ENCODE data around the gene MGAT2. TPM values are rescaled to one million over a fixed set of nuclear protein-coding genes. Genes with fewer than 3 reads are reported as not detected.

MGAT2 gene
- total and polyA plus RNA-seq, 2 donors (not counting 3 experiments of a cell fraction or from before 2014, with no cell fraction given), result 36.4 to 72.6 TPM

DNA sequence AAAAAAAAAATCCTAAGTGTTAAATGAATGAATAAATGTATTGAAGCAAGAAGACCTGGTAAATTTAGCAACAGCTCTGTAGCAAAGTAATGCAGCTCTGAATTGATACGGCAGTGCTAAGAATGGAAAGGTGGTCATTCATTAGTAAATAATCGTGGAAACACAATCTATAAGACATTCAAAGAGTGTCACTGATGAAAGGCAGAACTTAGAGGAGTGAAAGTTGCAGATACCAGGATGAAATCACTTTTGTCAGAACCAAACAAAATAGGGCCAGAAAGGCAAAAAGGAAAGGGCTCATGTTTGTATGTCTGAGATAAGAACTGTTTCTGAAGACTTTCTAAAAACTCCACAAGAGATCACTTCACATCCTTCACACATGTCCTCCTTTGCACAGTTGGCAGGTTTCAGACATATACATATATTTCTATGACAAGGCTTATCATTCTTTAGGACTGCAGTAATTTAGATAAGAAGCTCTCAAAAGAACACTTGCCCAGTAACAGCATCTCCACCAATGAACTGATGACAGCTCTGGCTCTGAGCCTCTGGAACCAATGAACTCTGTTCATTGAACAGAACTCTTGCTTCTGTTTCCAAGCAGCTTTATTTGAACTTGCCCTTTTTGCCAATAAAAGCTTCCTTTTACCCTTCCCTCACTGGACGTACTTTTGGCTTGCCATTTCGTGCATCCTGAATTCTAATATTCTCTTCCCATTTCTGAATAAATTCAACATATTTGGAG lies 26.1 kb upstream of the MGAT2 start:
- Histone ChIP-seq H3K4me2 (ENCODE audit: insufficient read depth, low read length) (no peak overlapping the region), H3K9me1 (replicated peaks; ENCODE audit: control insufficient read depth, extremely low read depth, insufficient read depth, low read length) (no peaks in the 10 kb centered on the region), H2AFZ (ENCODE audit: low read depth, low read length) (no peak overlapping the region), H3K4me3 (replicated peaks in 1 of 3; ENCODE audit: insufficient read depth in 1 of 3, low read depth in 1 of 3, low read length in 3 of 3) (no peak overlapping the region), H4K20me1 (replicated peaks; ENCODE audit: control insufficient read depth, extremely low read depth, insufficient read depth, low read length) (no peaks in the 10 kb centered on the region), H3K79me2 (ENCODE audit: control insufficient read depth, insufficient read depth, low read length) (peaks cover 8% of the 10 kb centered on the region), H3K27ac (ENCODE audit: insufficient read depth, low read depth, low read length) (no peak overlapping the region), H3K27me3 (ENCODE audit: control insufficient read depth in 2 of 2, insufficient read depth in 2 of 2, low read length in 2 of 2) (no peaks in the 10 kb centered on the region), H3K36me3 (ENCODE audit: control insufficient read depth in 2 of 2, extremely low read depth in 1 of 2, insufficient read depth in 2 of 2, low read length in 2 of 2) (no peaks in the 10 kb centered on the region), H3K9me3 (replicated peaks; ENCODE audit: control insufficient read depth, insufficient read depth, low read length) (no peaks in the 10 kb centered on the region), H3K4me1 (ENCODE audit: control insufficient read depth, extremely low read depth, insufficient read depth, low read length) (peaks cover 7% of the 10 kb centered on the region), H3K9ac (replicated peaks; ENCODE audit: extremely low read depth, insufficient read depth, low read length) (no peak overlapping the region)
- BruUV-seq (replicated peaks), result no TSS peak
- TF ChIP-seq EZH2 (IDR thresholded peaks at IDR 0.05; ENCODE audit: borderline replicate concordance, low read depth, low read length, severe bottlenecking) (no peak), JUN (IDR thresholded peaks at IDR 0.05; ENCODE audit: borderline replicate concordance, insufficient read depth, insufficient read length, low read depth) (no peak), POLR2AphosphoS5 (IDR thresholded peaks at IDR 0.05; ENCODE audit: insufficient read depth, low read depth, low read length) (no peak), GATA2 (IDR thresholded peaks at IDR 0.05; ENCODE audit: insufficient read depth, insufficient read length, low read depth, low read length) (no peak), POLR2A (IDR thresholded peaks at IDR 0.05; ENCODE audit: low read depth, low read length) (no peak), MYC (IDR thresholded peaks at IDR 0.05; ENCODE audit: low read depth, low read length) (no peak), FOS (IDR thresholded peaks at IDR 0.05; ENCODE audit: borderline replicate concordance, insufficient read depth, low read length) (no peak)
- TF ChIP-seq, protein P1, sequence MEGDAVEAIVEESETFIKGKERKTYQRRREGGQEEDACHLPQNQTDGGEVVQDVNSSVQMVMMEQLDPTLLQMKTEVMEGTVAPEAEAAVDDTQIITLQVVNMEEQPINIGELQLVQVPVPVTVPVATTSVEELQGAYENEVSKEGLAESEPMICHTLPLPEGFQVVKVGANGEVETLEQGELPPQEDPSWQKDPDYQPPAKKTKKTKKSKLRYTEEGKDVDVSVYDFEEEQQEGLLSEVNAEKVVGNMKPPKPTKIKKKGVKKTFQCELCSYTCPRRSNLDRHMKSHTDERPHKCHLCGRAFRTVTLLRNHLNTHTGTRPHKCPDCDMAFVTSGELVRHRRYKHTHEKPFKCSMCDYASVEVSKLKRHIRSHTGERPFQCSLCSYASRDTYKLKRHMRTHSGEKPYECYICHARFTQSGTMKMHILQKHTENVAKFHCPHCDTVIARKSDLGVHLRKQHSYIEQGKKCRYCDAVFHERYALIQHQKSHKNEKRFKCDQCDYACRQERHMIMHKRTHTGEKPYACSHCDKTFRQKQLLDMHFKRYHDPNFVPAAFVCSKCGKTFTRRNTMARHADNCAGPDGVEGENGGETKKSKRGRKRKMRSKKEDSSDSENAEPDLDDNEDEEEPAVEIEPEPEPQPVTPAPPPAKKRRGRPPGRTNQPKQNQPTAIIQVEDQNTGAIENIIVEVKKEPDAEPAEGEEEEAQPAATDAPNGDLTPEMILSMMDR (IDR thresholded peaks at IDR 0.05; ENCODE audit: extremely low read depth in 1 of 2, insufficient read depth in 1 of 2, low read depth in 1 of 2, low read length in 2 of 2), result no peak
- TF ChIP-seq, protein P2, sequence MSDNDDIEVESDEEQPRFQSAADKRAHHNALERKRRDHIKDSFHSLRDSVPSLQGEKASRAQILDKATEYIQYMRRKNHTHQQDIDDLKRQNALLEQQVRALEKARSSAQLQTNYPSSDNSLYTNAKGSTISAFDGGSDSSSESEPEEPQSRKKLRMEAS (IDR thresholded peaks at IDR 0.05; ENCODE audit: insufficient read depth, insufficient read length), result no peak
- POLR2A ChIA-PET, result interaction anchor here (2.7 kb wide), 1 partner anchor 8 kb away, joined by 10 read pairs; the partner anchor contains the start of gene RPS29
- dilution Hi-C loops (cut with MboI; ENCODE audit: extremely low pct_ligation_motif_present, low sequenced_read_pairs), result no loop called here
- FAIRE-seq, result peak; percentile 80
- peak; percentile 93 for DNase-seq (ENCODE audit: low read depth, low spot score)
- intact Hi-C loops (cut with micrococcal nuclease), result no loop called here
- CTCF ChIA-PET, result interaction anchor here (1.3 to 2.6 kb wide), 5 partner anchors 8 to 133 kb away, joined by 4 to 19 read pairs (median 6); partner anchors contain the start of genes RPL36AL and RPS29
